HG03175 (cell line): ENCODE data around the gene ANKIB1.
"Not testable (repeated sequence)": the region's sequence is repeated elsewhere in the genome, so short reads cannot be mapped to it uniquely, and the experiment has no call there.

Experiments used
- ATAC-seq: cut with Tn5 transposase; IDR thresholded peaks from one replicate; pipeline ENCODE4 v1.9.1; 2021; ENCODE audit warnings: mild to moderate bottlenecking, moderate library complexity; ENCODE audit not compliant: unreplicated experiment

ANKIB1 gene

DNA sequence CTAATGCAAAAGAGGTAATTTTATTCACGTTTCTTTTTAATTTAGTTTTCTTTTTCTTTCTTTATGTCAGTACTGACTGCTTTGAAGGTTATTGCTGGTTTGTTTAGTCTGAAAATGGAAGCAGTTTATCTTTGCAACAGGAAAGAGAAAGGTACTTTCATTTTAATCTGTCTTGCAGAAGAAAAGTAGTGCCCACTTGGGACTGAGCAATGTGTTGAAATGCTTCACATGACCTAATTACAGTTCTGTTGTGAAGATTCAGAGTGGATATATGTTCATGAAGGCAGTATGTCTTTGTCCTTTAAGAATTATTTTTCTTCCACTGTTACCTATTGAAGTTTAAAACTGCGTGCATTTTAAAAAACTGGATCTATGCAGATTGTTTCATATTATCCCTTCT is 80.1 kb downstream of the ANKIB1 start:
- ATAC-seq, result no peak

DNA sequence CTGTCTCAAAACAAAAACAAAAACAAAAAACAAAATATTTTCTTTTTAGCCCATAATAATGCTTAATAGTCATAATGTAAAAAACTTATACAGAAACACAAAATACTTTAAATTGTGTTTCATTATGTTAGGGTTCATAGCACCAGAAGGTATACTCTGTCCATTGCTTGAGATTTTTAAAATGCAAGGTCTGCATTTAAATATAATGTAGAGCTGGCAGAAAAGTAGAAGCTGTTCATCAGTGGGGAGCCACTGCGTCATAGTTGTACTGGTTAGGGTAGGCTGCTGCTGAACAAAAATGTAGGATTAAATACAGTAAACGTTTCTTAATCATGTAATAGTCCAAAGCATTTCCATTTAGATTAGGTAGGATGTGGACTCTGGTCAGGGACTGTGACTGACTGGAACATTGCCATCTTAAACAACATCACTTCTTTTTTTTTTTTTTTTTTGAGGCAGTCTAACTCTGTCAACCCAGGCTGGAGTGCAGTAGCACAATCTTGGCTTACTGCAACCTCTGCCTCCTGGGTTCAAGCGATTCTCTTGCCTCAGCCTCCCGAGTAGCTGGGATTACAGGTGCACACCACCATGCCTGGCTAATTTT is 85.2 kb downstream of the ANKIB1 start:
- ATAC-seq, result no peak

DNA sequence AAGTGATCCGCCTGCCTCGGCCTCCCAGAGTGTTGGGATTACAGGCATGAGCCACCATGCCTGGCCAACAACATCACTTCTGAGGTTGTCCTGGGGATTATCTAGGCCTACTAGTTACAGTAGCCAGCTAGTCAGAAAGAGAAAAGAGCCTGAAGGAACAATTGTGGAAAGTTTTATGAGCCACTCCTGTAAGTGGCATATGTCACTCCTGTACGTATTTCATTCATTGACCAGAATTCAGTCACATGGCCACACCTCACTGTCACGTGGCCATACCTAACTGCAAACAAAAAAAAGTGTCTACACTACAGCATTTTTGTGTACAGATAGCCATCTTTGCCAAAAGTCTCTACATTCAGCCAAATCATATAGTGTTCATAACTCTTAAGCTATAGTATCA is 85.7 kb downstream of the ANKIB1 start:
- ATAC-seq, result no peak

DNA sequence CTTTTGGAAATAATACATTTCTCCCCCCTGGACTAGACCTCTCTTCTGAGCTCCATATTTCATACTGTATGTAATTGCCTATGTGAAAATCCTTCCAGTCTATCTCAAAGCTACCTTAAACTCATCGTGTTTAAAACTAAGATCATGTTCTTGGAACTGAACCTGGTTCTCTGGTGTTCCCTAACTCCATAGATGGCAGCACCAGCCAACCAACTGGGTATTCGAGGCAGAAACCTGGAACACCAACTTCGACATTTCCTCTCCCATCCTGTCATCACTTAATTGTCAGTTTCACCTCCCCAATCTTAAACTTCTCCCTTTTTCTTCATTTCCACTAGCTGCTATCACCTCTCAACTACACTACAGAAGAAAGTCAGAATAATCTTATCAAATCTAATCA is 87.0 kb downstream of the ANKIB1 start:
- no peak for ATAC-seq

DNA sequence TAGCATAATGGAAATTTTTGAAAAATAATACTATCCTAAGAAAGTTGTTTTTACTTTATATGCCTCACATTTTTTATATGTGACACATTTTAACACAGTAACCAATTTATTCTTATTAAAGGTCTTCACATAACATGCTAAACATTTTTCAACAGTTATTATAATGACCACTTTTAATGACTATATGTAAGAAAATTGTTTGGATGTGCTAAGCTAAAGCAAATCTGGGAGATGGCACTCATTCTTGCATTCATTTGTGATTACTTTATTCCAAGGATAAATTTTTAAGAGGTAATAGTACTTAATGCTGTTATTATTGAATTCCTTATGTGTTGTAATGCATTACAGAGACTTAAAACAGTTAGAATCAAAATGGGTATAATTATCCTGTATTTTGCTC is 88.1 kb downstream of the ANKIB1 start:
- ATAC-seq, result no peak

DNA sequence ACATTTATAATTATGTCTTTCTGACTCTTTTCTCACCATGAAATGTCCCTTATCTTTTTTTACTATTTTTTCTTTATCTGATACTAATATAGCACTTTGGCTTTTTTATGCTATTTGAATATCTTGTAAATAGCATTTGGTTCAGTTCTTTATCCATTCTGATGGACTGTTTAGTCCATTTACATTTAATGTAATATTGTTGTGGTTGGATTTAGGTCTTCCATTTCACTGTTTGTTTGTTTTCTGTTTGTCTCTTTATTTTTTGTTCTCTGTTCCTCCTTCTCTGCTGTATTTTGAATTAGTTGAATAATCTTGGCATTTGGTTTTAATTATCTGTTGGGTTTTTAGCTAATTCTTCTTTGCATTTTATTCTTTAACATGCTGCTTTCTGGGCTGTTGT is 89.8 kb downstream of the ANKIB1 start:
- ATAC-seq, result no peak

DNA sequence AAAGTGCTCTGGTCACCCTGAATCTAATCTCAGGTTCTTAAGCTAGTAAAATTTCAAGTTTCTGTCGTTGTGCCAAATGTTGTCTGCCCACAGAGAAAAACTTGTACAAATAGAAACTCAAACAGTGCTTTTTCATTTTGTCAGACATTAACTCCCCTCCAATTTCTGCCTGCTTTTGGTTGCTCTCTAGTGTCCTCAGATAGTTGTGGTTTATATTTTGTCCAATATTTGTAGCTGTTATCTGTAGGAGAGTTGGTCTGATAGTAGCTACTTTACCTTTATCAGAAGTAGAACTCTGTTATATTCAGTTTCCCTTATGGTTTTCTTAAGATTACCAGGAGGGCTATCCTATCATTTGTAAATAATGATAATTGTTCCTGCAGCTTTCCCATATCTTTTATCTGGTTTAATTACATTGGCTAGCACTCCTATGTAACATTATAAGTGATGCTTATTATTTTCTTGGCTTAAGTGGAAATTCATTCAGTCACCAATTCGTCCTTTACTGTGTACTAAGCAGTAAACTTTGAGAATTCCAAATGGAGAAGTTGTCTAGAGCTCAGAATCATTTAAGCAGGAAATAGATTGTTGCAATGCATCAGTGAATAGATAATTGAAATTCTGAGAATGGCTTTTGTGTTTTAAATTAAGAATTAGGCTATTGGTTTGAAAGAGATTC is 91.0 kb downstream of the ANKIB1 start:
- no peak for ATAC-seq

DNA sequence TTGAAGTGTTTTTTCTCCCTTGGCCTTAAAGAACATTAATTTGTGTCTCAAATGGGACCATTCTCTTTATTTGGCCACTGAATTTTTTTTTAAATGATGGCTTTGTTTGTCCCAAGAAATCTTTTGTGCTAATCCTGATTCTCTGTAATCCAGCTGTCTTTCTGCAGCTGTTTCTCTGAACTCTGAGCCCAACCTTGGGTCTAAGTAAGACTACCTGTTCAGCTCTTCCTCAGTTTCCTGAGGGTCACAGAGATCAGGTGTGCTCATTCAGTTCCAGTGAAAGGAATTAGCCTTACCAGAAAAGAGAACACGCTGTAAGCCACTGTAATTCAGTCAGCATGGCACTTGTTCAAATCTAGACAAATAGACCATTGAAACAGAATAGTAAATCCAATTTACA is 94.2 kb downstream of the ANKIB1 start:
- no peak for ATAC-seq

DNA sequence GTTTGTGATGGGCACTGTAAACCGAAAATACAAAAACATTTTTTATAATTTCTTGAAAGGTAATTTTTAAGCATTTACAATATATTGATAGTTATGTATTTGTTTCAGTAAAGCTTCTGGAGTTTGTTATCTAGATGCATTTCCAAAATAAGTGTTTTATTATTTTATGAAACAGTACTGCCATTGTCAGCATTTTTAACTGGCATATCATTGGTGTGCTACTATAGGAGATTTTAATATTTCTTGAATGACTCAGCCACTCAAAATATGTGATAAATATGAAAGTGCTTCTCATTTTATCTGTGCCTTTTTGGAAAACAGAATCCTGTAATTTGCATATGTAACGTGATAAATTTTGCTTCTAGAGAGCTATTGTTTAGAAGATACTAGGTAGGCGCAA is 97.9 kb downstream of the ANKIB1 start:
- ATAC-seq, result no peak

DNA sequence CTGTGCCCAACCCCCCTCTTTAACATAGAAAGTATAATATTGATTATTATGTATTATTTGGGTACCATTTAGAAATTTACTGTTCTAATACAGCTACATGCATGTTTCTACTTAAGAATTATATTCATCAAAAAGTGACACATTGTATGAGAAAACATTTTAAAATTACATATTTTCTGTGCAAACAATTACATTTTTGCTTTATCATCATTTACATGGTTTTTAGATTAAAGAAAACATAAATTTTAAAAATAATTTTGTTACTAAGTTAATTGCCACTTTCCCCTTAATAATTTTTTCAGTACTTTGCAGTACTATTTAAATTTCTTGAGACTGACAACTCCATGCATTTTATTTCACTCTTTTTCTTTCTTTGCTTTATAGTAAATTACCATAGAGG is 106.2 kb downstream of the ANKIB1 start:
- ATAC-seq, result no peak

DNA sequence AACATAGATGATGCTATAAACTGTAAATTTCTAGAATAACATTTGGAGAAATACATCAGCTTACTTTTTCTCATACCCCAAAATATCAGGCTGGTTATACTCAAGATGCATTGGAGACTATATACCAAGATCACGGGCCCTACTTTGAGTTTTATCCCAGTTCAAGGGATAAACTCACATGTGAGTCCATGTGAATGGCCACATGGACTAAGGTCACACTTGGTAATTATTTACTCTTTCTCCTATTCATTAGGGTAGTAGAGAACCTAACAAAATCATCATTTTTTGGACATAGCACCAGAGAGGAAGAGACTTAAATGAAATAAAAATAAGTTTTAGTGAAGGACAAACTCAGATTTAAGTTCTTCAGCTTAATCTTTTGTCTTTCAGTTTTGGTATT is 108.4 kb downstream of the ANKIB1 start:
- no peak for ATAC-seq

DNA sequence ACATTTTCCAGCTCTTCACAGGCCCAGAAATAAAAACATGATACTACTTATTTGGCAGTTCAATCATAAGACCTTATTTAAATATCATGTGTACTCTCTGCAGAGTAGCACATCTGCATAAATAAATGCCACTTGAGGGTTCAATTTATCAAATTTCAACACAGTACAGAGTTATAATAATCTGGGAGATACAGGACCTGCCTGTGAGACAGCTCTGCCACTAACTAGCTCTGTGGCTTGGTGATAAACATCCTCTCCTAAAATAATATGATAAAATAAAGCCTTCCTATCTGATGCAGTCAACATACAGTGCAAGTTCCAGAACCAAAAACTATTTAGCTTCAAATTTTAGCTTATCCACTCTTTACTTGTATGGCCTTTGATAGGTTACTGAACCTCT is 110.6 kb downstream of the ANKIB1 start:
- no peak for ATAC-seq

DNA sequence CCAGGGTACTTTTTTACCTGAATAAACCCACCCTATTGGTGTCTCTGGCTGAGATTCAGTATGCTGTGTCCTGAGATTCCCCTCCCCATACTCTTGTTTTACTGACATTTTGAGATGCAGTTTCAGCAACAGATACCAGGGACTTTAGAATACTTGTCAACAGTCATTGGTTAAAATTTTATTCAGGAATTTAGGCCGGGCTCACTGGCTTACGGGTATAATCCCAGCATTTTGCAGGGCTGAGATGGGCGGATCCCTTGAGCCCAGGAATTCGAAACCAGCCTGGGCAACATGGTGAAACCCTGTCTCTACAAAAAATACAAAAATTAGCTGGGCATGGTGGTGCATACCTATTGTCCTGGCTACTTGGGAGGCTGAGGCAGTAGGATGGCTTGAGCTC is 111.5 kb downstream of the ANKIB1 start:
- ATAC-seq, result no peak

DNA sequence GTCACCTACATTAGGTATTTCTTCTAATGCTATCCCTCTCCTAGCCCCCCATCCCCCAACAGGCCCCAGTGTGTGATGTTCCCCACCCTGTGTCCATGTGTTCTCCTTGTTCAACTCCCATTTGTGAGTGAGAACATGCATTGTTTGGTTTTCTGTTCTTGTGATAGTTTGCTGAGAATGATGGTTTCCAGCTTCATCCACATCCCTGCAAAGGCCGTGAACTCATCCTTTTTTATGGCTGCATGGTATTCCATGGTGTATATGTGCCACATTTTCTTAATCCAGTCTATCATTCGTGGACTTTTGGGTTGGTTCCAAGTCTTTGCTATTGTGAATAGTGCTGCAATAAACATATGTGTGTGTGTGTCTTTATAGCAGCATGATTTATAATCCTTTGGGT is 113.4 kb downstream of the ANKIB1 start:
- not testable (repeated sequence) for ATAC-seq

DNA sequence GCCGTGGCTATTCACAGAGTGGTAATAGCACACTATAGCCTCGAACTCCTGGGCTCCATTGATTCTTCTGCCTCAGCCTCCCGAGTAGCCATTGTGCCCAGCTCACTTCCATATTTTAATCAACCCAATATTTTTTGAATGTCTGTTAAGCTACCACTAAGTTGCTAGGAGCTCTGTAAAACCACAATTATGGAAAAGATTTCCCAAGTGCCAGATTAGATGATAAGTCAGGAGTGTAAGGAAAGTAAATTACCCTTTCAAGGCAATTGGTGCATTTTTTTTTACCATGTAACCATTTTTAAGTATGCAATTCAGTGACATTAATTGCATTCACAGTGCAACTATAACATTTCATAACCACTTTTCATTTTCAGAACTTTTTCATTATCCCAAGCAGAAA is 114.0 kb downstream of the ANKIB1 start:
- no peak for ATAC-seq

DNA sequence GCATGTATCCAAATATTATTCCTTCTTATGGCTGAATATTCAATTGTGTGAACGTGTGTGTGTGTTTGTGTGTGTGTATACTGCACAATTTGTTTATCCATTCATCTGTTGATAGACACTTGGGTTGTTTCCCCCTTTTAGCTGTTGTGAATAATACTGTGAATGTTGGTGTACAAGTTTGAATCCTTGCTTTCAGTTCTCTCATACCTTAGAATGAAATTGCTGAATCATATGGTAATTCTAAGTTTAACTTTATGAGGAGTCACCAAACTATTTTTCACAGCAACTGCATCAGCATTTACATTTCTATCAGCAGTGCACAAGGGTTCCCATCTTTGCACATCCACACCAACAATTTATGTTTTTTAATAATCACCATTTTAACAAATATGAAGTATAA is 114.6 kb downstream of the ANKIB1 start:
- ATAC-seq, result no peak

DNA sequence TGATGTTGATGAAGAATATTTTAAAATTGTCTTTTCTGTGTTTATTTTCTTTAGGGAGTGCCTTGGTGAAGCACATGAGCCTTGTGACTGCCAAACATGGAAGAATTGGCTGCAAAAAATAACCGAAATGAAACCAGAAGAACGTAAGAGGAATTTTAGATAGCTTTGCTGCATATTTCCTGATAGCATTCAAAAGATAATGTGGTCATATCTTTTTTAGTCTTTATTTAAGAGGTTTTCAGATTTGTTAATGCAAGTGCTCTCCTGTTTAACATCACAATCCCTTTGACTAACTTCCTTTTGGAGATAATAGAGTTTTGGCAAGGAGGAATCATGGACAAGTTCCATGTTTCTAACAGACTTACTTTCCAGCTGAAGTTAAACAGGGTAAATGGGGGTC is 116.4 kb downstream of the ANKIB1 start:
- ATAC-seq, result no peak

DNA sequence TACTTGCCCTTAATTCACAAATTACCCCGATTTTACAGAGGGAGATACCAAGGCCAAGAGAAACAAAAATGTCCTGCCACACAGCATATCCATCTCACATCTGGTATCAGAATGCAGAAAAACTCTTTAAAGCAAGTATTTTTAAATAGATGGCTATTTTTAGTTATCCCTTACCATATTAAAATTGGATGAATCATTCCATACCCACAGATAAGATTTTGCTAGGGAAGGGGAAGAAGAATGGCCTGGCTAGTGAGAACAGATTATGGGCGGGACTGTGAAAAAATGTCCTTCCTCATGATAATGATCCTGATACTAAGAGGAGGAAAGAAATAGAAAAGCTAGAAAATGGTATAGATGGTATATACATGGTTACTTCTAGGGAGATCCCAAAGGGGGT is 121.0 kb downstream of the ANKIB1 start:
- no peak for ATAC-seq

DNA sequence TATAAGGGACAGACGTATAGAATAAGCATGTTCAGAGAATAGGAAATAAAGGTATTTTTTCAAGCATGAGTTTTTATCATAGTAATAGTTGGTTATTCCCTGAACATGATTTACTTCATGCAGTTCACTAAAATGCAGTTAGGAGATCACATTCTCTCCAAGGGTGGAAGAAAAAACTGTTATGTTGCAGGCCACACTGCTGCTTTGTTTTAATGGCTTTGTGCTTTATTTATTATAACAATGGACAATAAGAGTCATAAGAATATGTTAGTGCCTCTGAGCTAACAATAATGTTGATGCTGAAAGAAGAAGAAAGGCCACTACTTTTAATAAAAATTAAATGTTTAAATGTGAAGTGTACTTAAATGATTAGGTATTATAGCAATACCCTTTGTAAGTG is 123.0 kb downstream of the ANKIB1 start:
- no peak for ATAC-seq

DNA sequence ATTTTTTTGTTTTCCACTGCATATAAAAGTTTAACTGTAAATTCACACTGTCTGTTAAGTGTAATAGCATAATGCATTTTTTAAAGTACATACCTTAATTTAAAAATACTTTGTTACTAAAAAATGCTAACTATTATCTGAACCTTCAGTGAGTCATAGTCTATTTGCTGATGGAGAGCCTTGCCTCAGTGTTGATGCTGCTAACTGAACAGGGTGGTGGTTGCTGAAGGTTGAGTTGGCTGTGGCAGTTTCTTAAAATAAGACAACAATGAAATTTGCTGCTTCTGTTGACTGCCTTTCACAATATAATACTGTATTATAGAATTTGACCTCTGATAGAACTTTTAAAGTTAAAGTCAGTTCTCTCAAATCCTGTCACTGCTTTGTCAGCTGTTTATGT is 129.2 kb downstream of the ANKIB1 start:
- no peak for ATAC-seq

DNA sequence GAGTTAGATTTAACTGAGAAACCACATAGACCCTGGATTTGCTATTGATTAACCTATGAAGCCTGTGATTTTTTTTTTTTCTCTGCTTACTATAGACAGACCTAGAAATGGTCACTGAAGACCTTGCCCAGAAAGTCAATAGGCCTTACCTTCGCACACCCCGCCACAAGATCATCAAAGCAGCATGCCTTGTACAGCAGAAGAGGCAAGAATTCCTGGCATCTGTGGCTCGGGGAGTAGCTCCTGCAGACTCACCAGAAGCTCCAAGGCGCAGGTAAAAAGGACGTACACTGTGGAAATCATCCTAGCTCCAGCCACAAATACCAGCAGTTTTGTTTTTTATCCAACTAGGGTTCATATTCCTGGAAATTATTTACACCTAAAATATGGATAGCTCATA is 145.3 kb downstream of the ANKIB1 start:
- no peak for ATAC-seq

DNA sequence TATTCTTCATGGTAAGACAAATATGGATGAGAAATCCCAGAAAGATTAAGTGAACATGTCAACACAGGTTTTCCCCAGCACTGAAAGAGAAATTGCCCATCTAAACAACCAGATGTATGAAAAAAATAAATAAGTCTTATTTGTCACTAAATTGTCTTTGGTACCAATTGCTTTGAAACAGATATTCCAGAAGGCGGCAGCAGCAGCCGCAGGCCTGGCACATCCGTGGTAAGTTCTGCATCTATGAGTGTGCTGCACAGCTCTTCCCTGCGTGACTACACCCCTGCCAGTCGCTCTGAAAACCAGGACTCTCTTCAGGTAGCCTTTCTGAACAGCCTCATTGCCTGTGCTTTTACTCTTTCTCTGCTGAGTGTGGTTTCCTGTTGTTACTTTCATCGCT is 151.8 kb downstream of the ANKIB1 start:
- ATAC-seq, result no peak

DNA sequence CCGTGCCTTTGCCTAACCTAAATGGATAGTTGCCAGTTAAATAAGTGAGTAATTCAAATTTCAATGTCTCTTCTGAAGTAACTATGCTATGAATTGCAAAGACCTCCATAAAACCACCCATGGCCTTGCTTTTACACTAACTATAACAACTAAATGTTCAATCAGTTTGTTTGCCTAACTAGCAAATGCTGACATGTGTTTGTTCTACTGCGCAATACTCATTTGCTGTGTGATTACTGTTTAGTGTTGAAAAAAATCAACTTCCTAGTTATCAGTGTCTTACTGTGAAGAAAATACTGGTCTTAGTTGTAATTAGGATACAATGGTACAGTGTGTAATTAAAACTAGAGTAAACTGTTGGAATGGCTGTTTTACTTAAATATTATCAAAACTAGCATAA is 154.2 kb downstream of the ANKIB1 start:
- no peak for ATAC-seq
